NCI-H2081 treated with DMSO at 0.1 percent for 48 hours (cell line): ENCODE measurements around the gene DDX54.
"Not testable (repeated sequence)": the region's sequence is repeated elsewhere in the genome, so short reads cannot be mapped to it uniquely, and the experiment has no call there.

Source experiments
- DNase-seq: peaks from one replicate; lab custom pipeline; 2025; lab: John Stamatoyannopoulos, UW

The DDX54 gene

DNA sequence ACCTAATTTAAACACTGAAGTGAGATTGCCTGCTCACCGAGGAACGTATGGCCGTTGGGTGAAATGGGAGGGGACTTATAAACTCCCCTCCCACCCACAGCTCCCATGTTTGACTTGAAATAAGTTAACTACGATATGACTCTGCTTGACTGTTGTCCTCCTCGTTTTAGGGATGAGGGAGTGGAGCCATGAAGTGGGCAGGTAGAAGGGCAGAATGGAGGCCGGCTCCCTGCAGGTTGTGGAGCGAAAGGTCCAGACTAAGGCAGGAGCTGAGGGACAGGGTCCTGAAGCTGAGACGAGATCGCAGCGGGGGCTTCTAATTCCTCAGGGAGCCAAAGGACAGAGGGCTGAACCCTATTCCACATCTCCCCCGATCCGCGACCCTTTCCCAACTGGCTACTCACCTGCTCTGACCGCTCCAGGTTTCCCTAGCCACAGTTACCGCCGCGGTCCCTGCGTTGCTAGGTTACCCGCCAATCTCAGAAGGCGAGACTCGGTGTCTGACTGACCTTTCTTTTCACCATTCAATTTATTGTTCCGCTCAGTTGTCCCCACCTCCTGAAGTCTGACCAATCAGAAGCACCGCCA, 35.4 kb upstream of the DDX54 start:
- DNase-seq = no peak

DNA sequence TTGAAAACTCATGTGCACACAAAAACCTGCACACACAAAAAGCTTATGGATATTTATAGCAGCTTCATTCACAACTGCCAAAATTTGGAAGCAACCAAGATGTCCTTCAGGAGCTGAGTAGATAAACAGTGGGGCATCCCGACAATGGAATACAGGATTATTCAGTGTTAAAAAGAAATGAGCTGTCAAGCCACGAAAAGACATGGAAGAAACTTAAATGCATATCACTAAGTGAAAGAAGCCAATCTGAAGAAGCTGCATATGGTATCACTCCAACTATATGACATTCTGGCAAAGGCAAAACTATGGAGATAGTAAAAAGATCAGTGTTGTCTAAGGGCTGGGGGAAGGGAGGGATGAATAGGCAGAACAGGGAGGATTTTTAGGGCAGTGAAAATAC, 30.7 kb upstream of the DDX54 start:
- no peak for DNase-seq

- no peak for DNase-seq
These were observed 29.7 kb upstream of the DDX54 start for GRCh38 chr12:113214895-113215400.

DNA sequence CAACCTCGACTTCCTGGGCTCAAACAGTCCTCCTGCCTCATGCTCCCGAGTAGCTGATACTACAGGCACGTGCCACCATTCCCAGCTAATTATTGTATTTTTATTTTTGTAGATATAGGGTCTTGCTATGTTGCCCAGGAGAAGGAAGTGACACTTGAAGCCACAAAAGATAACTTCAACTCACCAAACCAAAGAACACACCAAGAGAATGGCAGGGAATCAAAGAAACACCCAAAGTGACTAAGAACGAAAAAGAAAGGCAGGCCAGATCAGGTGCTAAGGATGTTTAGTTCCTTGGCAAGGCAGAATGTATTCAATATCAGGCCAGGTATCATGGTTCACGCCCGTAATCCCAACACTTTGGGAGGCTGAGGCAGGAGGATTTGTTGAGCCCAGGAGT, 25.9 kb upstream of the DDX54 start:
- no peak for DNase-seq

DNA sequence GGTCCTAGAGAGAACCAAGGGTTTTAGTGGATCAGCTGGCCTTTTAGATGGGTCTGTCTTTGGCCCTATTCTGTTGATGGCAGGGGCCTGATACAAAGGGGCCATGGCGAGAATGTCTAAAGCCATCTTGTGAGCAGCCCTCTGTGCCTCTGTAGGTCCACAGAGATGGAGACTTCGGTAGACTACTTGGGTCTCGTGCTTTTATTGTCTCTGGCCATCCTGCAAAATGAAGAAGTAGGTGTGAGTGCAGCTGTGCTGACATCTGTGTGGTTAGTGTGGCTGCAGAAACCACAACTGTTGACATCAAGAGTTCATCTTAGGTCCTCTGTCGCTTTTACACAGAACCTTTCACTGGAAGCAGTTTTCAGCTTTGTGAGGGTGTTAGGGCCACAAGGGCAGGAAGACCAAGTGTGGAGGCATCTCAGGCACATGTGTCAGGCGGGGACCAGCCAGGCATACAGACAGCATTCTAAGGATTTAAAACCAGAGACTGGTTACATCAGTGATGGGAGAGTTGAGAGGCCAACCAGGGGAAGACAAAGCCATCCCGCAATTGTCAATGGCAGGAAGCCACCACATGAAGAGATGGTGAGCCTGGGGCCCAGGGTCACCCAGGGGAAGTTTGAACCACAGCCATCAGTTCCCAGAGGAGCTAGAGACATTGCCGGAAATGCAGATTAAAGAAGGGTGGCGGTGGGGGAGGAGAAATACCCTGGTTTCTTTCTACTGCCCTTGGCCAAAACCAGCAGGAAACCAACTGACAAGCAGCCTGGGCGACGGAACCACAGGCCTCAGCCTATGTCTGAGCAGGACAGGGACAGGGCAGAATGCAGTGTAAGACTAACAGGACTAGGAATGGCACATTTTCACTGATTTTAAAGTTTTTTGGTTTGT, 23.0 kb upstream of the DDX54 start:
- no peak for DNase-seq

GRCh38 chr12:113207613-113208040, 22.3 kb upstream of the DDX54 start:
- no peak for DNase-seq

DNA sequence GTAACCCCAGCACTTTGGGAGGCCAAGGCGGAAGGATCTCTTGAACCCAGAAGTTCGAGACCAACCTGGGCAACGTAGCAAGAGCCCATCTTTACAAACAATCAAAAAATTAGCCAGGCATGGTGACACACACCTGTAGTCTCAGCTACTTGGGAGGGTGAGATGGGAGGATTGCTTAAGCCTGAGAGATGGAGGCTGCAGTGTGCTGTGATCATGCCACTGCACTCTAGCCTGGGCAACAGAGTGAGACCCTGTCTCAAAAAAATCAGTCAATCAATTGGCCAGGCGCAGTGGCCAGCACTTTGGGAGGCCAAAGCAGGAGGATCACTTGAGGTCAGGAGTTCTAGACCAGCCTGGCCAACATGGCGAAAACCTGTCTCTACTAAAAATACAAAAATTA, 21.5 kb upstream of the DDX54 start:
- DNase-seq = not testable (repeated sequence)

GRCh38 chr12:113204804-113205203, 19.5 kb upstream of the DDX54 start:
- DNase-seq = no peak

GRCh38 chr12:113203852-113204760, 18.8 kb upstream of the DDX54 start:
- no peak for DNase-seq

- no peak for DNase-seq
These were observed 17.2 kb upstream of the DDX54 start for GRCh38 chr12:113202300-113203075.

- DNase-seq = no peak
These were observed 16.2 kb upstream of the DDX54 start for GRCh38 chr12:113201187-113202177.

- no peak for DNase-seq
These were observed 14.9 kb upstream of the DDX54 start for GRCh38 chr12:113200021-113200797.

DNA sequence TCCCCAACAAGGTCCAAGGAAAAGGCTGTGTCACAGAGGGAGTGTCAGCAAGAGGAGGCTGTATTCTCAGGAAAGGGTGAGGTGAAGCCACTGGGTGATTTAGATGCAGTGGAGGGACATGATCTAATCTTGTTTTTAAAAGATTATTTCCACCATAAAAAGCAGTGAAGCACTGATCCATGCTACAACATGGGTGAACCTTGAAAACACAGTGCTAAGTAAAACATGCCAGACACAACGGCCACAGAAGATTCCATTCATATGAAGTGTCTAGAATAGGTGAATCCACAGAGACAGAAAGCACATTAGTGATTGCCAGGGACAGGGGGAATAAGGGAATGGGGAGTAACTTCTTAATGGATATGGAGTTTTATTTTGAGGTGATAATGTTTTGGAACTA, 13.0 kb upstream of the DDX54 start:
- DNase-seq = no peak

DNA sequence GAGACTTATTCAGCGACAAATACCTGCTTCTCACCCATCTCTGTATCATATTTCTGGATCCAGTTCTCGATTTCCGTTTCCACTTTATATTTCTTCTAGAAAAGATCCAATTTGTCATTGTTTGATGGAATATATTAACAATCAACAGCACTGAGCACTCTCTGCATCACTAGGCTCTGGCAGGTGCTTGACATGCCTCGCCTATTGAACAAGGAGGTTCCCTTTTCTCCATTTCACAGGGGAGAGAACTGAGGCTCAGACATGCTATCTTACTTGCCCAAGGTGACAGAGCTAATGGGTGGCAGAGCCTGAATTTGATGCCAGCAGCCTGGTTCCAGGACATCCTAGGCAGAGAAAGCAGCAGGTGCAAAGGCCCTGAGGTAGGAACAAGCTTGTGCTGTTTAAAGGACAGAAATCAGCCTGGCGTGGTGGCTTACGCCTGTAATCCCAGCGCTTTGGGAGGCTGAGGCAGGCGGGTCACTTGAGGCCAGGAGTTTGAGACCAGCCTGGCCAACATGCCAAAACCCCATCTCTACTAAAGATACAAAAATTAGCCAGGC, 12.3 kb upstream of the DDX54 start:
- DNase-seq = no peak

GRCh38 chr12:113196990-113197389, 11.7 kb upstream of the DDX54 start:
- no peak for DNase-seq

- DNase-seq = no peak
These were observed 11.3 kb upstream of the DDX54 start for GRCh38 chr12:113196582-113196981.

DNA sequence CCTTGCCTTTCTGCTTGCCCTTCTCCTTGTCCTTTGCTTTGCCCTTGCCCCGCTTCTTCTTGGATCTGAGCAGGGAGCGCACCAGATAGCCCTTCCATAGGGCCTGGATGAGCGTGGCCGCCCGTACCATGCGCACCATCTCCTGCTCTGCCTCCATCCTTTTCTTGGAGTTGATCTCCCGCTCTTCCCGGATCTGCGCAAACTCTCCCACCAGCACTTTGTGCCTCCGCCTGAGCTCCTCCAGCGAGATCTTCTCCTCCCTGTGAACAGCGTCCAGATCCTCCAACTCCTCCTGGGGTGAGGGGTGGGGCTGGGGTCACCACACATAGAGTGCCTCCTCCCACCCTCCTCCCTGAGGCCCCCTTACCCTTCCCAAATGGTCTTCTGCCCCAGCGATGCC, 10.3 kb upstream of the DDX54 start:
- DNase-seq = no peak

- DNase-seq = no peak
These were observed 9.7 kb upstream of the DDX54 start for GRCh38 chr12:113194971-113195391.

- DNase-seq = no peak
These were observed 5.9 kb upstream of the DDX54 start for GRCh38 chr12:113191227-113191626.
